Measurements from ENCODE around the gene IL10RA.

- TF ChIP-seq CTCF (IDR thresholded peaks at IDR 0.05) (no peak), POLR2A (IDR thresholded peaks at IDR 0.05; ENCODE audit: low read depth) (no peak), POLR2AphosphoS5 (IDR thresholded peaks at IDR 0.05) (no peak), EP300 (IDR thresholded peaks at IDR 0.05) (no peak)
These were observed 7.2 kb upstream of the IL10RA start for GRCh38 chr11:117978991-117979390.

All from esophagus muscularis mucosa (tissue), 4 donors.